GM18868 (cell line): Measurements from ENCODE around the gene C2CD2L.
A peak's percentile ranks its signal among the peaks of the same experiment; 100 is the strongest.
"Not testable (repeated sequence)": the region's sequence is repeated elsewhere in the genome, so short reads cannot be mapped to it uniquely, and the experiment has no call there.

ENCODE experiments used
- ATAC-seq: cut with Tn5 transposase; IDR thresholded peaks from one replicate; pipeline ENCODE4 v1.9.1; 2021; ENCODE audit warnings: mild to moderate bottlenecking, moderate library complexity; ENCODE audit not compliant: unreplicated experiment

Gene C2CD2L

DNA sequence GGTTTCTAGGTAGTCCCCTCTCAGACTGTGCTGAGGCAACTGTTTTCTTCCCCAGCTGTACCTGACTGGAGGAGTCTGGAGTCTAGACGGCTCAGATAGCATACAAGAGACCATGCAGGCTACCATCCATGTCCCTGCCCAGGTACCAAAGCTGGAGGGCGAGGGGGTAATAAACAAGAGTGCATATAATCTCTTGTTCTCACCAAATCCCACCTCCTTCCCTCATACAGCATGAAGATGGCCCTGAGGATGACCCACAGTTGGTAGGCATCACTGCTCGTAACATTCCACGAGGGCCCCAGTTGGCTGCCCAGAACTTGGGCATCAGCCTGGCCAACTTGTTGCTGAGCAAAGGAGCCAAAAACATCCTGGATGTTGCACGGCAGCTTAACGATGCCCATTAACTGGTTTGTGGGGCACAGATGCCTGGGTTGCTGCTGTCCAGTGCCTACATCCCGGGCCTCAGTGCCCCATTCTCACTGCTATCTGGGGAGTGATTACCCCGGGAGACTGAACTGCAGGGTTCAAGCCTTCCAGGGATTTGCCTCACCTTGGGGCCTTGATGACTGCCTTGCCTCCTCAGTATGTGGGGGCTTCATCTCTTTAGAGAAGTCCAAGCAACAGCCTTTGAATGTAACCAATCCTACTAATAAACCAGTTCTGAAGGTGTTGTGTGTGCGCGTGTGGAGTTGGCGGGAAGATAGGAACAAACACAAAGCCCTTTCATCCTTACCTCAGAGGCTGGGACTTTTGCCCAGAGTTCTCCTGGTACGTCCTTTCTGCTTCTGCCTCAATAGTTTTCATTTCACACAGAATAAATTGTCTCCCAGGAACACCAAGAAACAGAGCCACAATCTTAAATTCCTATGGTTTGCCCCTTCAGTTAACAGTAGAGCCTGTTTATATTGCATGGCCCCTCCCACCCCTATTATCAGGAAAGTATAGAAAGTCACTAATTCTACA, 14.0 kb upstream of the C2CD2L start:
- no peak for ATAC-seq

DNA sequence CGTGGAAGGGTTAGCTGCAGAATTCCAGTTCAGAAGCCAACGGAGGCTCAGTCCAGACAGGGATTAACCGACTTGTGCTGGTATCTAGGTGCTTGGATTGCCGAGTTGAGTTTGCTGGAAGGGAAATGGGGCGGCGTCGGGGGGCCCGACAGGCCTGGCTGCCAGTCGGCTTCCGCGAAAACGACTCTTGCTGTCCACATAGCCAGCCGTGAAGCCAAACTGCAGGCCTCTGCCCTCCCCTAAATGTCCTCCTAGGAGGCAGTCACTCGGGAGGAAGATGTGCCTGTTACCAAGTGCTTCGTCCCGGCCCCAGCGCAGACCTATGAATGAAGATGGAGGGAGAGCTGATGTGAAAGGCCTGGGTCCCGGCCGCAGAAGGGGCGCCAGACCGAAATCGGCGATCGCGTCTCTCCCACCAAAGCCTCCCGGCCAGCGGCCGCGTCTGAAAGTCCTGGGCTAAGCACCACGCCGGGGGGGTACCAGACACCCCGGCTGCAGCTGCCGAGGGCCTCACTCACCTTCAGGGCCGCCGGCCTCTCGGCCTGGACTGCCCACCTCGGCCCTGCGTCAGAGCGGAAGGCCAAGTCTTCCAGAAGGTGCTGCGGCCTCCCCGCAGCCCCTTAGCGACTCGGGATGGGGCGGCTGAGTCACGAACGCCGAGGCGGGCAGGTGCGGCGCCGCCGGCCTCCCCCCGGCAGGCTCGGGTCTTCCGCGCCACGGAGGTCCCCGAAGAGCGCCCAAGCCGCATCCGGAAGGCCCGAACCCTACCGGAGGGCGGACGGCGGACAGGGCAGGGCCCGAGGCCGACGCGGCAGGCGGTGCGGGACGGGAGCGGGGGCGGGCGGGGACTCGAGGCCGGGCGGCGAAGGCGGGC, 13.0 kb upstream of the C2CD2L start:
- peak; percentile 2 for ATAC-seq

GRCh38 chr11:119094816-119095065, 12.4 kb upstream of the C2CD2L start:
- ATAC-seq, result peak; percentile 41

- peak; percentile 83 for ATAC-seq
Observed at GRCh38 chr11:119095066-119095880, 11.9 kb upstream of the C2CD2L start.

GRCh38 chr11:119099711-119100110, 7.4 kb upstream of the C2CD2L start:
- no peak for ATAC-seq

- no peak for ATAC-seq
Observed at GRCh38 chr11:119100246-119100970, 6.7 kb upstream of the C2CD2L start.

GRCh38 chr11:119100994-119101758, 6.0 kb upstream of the C2CD2L start:
- ATAC-seq, result peak; percentile 12

- peak; percentile 79 for ATAC-seq
Observed at GRCh38 chr11:119101759-119102423, 5.3 kb upstream of the C2CD2L start, which contains the start of gene DPAGT1. DPAGT1 (minus strand) TSS chr11:119101853; CDS start chr11:119101655, 198 bp downstream.

DNA sequence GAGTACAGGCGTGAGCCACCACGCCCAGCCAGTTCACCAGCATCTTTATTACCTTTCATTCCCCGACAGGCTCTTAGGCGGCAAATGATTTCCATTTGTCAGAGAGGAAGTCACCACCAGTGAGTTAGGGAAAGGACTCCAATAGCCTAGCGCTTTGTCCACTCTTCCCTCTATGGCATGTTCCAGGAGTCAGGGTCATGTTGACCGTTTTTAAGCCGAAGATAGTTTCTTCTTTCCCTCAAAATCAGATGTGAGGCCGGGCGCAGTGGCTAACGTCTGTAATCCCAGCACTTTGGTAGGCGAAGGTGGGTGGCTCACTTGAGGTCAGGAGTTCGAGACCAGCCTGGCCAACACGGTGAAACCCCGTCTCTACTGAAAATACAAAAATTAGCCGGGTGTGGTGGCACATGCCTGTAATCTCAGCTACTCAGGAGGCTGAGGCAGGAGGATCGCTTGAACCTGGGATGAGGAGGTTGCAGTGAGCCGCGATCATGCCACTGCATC, 3.9 kb upstream of the C2CD2L start:
- not testable (repeated sequence) for ATAC-seq

DNA sequence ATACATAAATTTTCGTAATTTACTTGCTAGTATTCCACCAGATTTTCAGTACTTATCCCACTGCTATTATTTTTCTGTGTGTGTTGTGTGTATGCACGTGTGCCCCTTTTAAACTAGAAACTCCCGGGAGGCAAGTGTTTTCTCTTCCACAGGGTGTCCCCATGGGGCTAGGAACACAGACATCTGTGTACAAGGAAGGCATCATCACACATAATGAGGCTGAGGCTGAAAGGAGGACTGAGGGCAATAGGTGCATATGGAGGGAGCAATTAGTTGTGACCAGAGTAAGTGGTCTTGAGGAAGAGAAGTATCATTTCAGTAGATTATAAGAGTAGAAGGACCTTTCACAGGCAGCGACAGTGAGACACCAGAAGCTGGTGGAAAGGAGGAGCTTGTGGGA, 3.4 kb upstream of the C2CD2L start:
- ATAC-seq, result no peak

GRCh38 chr11:119107538-119108145, 498 bp downstream of the C2CD2L start:
- peak; percentile 14 for ATAC-seq

DNA sequence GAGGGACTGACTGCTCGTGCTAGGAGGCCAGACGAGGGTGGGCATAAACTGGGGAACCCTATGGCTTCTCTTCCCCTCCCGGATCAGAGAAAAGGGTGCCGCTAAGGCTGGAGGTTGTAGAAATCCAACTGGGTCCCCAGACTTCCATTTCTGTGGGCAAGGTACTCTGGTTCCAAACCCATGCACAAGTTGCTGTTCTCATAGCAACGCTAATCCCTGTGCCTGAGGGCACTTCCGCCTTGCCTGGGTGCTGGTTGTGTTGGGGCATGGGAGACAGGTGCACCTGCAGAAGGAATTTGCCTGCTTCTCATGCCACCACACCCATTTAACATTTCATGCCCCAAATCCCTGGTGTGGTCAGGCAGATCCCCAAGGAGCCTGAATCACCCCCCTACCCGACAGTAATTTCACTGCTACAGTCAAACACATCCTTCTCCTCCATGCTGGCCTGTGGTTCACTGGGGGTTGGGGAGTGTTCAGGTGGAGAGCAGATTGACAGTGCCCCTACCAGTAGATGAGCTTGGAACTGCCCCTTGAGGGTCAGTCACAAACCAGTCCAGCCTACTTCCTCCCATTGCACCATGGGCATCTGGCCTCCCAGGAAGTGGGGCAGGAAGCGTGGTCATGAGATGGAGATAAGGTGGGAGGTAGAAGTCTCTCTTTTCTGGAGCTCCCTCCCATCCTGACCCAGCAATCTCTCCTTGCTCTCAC, 1.2 kb downstream of the C2CD2L start:
- ATAC-seq, result no peak

- no peak for ATAC-seq
Observed at GRCh38 chr11:119108857-119109221, 1.7 kb downstream of the C2CD2L start.

DNA sequence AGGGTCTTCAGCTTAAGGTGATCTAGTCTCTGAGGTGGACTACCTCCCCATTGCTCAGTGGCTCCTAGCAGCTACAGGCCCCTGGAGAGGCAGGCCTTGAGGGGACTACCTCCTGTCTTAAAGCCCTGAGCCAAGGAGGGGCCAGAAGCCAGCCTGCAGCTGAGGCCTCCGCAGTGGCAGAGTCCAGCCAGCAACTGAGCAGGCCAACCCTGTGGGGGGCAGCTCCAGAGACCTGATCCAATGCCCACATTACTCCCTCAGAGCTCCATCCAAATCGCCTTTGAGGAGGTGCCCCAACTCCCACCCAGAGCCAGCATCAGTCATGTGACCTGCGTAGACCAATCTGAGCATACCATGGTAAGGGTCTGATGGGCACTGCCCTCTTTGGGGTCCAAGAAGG, 2.7 kb downstream of the C2CD2L start:
- ATAC-seq, result no peak

GRCh38 chr11:119110439-119110838, 3.3 kb downstream of the C2CD2L start:
- no peak for ATAC-seq

DNA sequence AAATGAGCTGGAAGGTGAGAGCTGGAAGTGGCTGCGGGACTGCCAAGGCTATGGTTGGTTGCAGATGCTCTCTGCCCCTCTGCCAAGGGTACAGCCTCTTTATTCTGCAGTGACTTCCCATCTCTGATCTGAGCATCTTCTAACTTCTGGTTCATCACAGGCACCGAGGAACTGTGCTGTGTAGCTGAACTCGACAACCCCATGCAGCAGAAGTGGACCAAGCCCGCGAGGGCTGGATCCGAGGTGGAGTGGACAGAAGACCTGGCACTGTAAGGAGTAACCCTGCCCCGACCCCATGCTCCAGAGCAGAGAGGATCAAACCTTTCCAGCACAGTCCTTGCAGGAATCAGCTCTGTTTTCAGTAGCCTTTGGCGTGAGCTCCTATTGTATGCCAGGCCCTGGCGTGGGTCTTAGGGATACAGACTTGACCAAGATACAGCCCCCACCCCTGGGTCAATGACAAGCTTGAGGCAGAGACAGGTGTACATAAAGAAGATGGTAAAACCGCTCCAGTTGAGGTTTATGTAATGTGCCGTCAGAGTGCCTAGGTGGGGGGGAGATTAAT, 4.3 kb downstream of the C2CD2L start:
- ATAC-seq, result no peak

- no peak for ATAC-seq
Observed at GRCh38 chr11:119112314-119113020, 5.3 kb downstream of the C2CD2L start.
